ENCODE measurements around the gene BTBD16.

Gene BTBD16

DNA sequence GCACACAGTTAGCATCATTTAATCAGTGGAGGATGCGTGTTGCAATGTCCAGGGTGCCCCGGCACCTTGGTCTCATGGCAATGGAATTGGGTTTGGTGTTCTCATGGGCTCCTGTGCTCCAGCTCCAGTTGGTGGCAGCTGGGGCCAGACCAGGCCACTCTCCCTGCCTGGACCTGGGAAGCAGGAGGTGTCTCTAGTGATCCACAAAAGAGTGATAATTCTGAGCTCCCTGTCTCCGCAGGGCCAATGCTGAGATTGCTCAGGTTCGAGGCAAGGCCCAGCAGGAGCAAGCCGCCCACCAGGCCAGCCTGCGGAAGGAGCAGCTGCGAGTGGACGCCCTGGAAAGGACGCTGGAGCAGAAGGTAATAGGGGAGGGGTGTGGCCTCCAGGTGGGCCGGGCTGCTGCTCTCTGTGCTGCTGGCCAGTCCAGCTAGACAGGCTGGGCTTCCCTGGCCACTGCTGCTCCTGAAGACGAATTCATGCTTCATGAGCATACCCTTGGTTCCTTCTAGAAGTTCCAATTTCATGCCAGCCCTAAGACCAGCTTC, 21.7 kb upstream of the BTBD16 start:
- no peaks in the 10 kb centered on the region for H3K9me3 ChIP-seq (ENCODE audit: severe bottlenecking)
- no peaks in the 10 kb centered on the region for H3K27me3 ChIP-seq (ENCODE audit: insufficient read depth, low read depth, severe bottlenecking)
- H3K36me3 ChIP-seq, result no peaks in the 10 kb centered on the region
- H3K4me3 ChIP-seq (ENCODE audit: low read depth, low read length), result no peak overlapping the region
- H3K27ac ChIP-seq, result no peak overlapping the region
- TF ChIP-seq, protein P1, sequence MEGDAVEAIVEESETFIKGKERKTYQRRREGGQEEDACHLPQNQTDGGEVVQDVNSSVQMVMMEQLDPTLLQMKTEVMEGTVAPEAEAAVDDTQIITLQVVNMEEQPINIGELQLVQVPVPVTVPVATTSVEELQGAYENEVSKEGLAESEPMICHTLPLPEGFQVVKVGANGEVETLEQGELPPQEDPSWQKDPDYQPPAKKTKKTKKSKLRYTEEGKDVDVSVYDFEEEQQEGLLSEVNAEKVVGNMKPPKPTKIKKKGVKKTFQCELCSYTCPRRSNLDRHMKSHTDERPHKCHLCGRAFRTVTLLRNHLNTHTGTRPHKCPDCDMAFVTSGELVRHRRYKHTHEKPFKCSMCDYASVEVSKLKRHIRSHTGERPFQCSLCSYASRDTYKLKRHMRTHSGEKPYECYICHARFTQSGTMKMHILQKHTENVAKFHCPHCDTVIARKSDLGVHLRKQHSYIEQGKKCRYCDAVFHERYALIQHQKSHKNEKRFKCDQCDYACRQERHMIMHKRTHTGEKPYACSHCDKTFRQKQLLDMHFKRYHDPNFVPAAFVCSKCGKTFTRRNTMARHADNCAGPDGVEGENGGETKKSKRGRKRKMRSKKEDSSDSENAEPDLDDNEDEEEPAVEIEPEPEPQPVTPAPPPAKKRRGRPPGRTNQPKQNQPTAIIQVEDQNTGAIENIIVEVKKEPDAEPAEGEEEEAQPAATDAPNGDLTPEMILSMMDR (IDR thresholded peaks at IDR 0.05; ENCODE audit: low read depth, low read length), result no peak
- DNase-seq, result no peak

DNA sequence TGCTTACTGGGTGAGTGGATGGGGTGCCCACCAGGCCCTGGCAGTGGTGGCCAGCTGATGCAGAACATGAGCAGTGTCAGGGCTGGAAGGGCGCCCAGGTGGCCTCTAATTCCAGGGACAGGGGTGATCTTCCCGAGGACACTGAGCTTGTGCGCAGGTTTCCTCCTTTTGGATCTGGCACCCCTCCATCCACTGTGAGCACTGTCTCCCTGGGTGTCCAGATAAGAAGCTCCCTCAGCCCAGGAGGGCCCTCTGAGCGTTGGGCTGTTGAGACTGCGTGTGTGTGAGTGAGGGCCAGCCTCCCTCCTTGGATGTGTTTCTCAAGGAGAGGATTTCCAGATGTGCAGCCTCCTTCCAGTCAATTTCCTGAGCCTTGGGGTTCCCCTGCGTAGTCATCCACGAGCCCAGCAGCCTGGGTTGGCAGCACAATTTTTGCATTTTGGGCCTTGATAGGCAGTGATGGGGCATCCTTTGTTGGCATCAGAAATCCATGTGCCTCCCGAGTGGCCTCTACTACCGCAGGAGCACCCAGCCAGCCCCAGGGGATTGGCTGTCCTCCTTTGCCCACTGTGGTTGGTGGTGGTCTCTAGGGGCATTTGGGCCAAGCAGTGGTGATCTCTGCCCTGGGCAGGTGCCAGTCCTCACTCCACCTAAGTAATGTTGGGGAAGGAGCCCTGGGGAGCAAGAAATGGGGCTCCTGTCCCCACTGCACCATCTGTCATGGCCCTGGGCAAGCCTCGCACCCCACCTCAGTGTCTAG, 20.9 kb upstream of the BTBD16 start:
- Histone ChIP-seq H3K27ac (no peak overlapping the region), H3K4me3 (ENCODE audit: low read depth, low read length) (no peak overlapping the region), H3K27me3 (ENCODE audit: insufficient read depth, low read depth, severe bottlenecking) (no peaks in the 10 kb centered on the region), H3K36me3 (no peaks in the 10 kb centered on the region), H3K9me3 (ENCODE audit: severe bottlenecking) (no peaks in the 10 kb centered on the region)
- DNase-seq, result no peak
- TF ChIP-seq, protein P1 (IDR thresholded peaks at IDR 0.05; ENCODE audit: low read depth, low read length), result no peak

DNA sequence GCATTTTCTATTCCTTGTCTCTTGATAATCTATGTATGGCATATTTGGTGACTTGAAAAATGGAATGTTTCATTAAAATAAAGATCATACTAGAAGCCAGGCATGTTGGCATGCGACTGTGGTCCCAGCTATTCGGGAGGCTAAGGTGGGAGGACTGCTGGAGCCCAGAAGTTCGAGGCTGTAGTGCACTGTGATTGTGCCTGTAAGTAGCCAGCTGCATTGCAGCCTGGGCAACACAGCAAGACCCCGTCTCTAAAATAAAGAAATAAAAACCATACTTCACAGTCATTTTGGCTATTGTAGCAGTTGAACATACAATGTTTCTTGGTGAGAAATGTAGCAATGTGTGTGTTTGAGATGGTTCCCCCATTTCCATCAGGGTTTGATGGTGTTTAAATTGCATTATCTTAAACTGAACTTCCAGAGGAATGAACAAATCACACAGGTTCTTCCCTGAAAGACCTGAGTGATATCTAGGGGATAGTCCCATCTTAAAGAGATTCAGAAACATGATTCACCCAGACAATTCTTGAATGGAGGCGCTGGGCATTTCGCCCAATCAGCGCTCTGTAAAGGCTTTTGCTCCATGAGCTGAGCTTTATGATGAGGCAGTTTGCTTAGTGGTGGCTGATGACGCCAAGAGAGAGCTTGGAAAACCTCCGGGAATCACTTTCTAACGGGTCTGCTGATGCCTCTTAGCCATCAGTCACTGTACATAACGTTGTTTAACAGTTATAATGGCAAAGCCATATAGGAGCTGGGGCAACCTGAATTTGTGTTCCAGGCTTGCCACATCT, 19.4 kb upstream of the BTBD16 start:
- DNase-seq, result no peak
- Histone ChIP-seq H3K27me3 (ENCODE audit: insufficient read depth, low read depth, severe bottlenecking) (no peaks in the 10 kb centered on the region), H3K9me3 (ENCODE audit: severe bottlenecking) (no peaks in the 10 kb centered on the region), H3K36me3 (no peaks in the 10 kb centered on the region), H3K27ac (no peak overlapping the region), H3K4me3 (ENCODE audit: low read depth, low read length) (no peak overlapping the region)
- TF ChIP-seq, protein P1 (IDR thresholded peaks at IDR 0.05; ENCODE audit: low read depth, low read length), result no peak

DNA sequence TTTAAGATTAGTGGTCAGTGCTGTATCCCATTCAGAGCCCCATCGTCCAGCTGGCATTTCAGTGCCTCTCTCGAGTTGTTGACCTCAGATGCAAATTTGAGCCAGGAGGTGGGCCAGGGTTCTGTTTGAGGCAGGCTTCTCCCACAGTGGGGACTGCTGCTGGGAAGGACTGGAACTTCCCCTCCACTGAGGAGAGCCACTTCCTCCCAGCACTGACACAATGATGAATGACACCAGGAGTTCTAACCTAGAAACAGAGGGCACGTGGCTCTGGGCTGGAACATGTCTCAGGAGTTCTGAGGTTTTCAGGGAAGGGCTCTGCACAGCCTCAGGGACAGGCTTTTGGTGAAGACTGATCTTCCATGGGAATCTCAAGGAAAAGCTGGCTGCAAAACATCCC, 18.3 kb upstream of the BTBD16 start:
- H3K27ac ChIP-seq, result no peak overlapping the region
- TF ChIP-seq, protein P1 (IDR thresholded peaks at IDR 0.05; ENCODE audit: low read depth, low read length), result no peak
- H3K9me3 ChIP-seq (ENCODE audit: severe bottlenecking), result no peaks in the 10 kb centered on the region
- no peak overlapping the region for H3K4me3 ChIP-seq (ENCODE audit: low read depth, low read length)
- DNase-seq, result no peak
- no peaks in the 10 kb centered on the region for H3K36me3 ChIP-seq
- no peaks in the 10 kb centered on the region for H3K27me3 ChIP-seq (ENCODE audit: insufficient read depth, low read depth, severe bottlenecking)

DNA sequence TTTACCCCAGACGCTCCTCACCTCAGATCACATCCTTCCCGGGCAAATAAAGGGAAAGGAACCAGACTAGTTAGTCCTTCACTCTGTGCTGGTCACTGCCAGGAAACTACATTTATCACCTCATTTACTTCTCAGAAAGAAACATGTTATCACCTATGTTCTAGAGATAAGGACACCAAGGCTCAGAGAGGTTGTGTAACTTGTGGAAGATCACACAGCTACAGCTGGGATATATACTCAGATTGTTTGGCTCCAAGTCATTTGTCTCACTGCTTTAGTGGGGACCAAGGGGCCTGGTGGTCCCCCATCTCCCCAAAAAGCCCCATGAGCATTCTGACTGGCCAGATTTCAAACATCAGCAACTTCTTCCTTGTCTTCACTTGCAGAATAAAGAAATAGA, 17.5 kb upstream of the BTBD16 start:
- no peak overlapping the region for H3K27ac ChIP-seq
- DNase-seq, result no peak
- no peaks in the 10 kb centered on the region for H3K36me3 ChIP-seq
- H3K9me3 ChIP-seq (ENCODE audit: severe bottlenecking), result no peaks in the 10 kb centered on the region
- no peak overlapping the region for H3K4me3 ChIP-seq (ENCODE audit: low read depth, low read length)
- H3K27me3 ChIP-seq (ENCODE audit: insufficient read depth, low read depth, severe bottlenecking), result no peaks in the 10 kb centered on the region
- TF ChIP-seq, protein P1 (IDR thresholded peaks at IDR 0.05; ENCODE audit: low read depth, low read length), result no peak
